Esophagus squamous epithelium (tissue), 4 donors: ENCODE measurements around the gene RPTOR.

Source experiments
- POLR2A ChIP-seq, 4 donors: fragments of 450-650 bp; IDR thresholded peaks; one replicate each; pipeline ENCODE4 v1.6.1; 2017; ENCODE audit warnings: antibody characterized with exemption in 4 of 4, mild to moderate bottlenecking in 4 of 4, moderate library complexity in 3 of 4
- TF ChIP-seq, protein P1 (sequence below), 6 experiments: fragments of 450-650 bp in 4 of 6; fragments of 200-600 bp in 2 of 6; sonication (generic) in 2 of 6; IDR thresholded peaks; one replicate each; pipeline ENCODE4 v1.5.1; 2016 to 2019; ENCODE audit warnings: antibody characterized with exemption in 6 of 6, mild to moderate bottlenecking in 4 of 6, moderate library complexity in 4 of 6

DNA sequence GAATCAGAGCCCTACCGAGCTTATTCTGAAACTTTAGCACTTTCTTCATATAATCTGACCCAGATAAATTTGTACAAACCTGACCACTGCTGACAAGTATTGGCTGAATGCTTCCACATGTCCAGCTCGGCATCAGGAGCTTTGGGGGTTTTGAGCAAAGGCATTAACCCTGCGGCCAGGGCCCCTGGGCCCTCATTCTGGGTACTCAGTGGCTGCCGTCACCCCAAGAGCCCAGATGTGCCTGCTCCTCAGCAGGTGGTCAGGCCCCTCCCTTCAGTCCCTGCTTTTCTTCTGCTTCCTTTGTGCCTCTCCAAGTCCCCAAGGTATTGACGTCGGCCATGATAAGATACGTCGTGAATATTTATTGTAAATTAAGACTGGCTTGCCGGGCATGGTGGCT is 399.7 kb downstream of the RPTOR start:
- TF ChIP-seq, protein P1, sequence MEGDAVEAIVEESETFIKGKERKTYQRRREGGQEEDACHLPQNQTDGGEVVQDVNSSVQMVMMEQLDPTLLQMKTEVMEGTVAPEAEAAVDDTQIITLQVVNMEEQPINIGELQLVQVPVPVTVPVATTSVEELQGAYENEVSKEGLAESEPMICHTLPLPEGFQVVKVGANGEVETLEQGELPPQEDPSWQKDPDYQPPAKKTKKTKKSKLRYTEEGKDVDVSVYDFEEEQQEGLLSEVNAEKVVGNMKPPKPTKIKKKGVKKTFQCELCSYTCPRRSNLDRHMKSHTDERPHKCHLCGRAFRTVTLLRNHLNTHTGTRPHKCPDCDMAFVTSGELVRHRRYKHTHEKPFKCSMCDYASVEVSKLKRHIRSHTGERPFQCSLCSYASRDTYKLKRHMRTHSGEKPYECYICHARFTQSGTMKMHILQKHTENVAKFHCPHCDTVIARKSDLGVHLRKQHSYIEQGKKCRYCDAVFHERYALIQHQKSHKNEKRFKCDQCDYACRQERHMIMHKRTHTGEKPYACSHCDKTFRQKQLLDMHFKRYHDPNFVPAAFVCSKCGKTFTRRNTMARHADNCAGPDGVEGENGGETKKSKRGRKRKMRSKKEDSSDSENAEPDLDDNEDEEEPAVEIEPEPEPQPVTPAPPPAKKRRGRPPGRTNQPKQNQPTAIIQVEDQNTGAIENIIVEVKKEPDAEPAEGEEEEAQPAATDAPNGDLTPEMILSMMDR (IDR thresholded peaks at IDR 0.05), result no peak
- TF ChIP-seq POLR2A (IDR thresholded peaks at IDR 0.05), result no peak
